Lower leg skin (tissue), 3 donors: ENCODE measurements around the gene ADAM22.

Experiments
- POLR2A ChIP-seq, 2 donors: fragments of 450-650 bp; IDR thresholded peaks; one replicate each; pipeline ENCODE4 v1.6.1; 2016 to 2017; ENCODE audit warnings: antibody characterized with exemption in 2 of 2, mild to moderate bottlenecking in 1 of 2, moderate library complexity in 1 of 2
- TF ChIP-seq, protein P1 (sequence below), 3 donors: fragments of 450-650 bp; IDR thresholded peaks; one replicate each; pipeline ENCODE4 v1.5.1; 2016; ENCODE audit warnings: antibody characterized with exemption in 3 of 3, mild to moderate bottlenecking in 3 of 3, moderate library complexity in 2 of 3

DNA sequence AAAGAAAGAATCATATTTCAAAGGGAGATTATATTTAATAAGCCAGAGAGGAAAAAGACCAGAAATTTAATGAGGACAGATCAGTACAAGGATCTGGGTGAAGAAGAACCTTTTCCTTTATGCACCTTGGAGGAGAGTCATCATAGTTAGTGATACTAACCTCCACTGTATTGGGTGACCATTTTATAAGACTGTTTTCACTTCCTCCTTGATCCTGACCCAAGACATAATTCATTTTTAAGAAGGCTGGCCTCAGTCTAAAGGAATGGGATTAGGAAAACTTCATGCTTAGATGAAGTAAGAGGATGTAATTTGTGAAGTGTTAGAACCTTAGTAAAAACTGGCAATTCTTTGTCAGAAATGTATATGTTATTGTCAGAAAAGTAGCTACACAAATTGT is 68.6 kb downstream of the ADAM22 start:
- TF ChIP-seq, protein P1, sequence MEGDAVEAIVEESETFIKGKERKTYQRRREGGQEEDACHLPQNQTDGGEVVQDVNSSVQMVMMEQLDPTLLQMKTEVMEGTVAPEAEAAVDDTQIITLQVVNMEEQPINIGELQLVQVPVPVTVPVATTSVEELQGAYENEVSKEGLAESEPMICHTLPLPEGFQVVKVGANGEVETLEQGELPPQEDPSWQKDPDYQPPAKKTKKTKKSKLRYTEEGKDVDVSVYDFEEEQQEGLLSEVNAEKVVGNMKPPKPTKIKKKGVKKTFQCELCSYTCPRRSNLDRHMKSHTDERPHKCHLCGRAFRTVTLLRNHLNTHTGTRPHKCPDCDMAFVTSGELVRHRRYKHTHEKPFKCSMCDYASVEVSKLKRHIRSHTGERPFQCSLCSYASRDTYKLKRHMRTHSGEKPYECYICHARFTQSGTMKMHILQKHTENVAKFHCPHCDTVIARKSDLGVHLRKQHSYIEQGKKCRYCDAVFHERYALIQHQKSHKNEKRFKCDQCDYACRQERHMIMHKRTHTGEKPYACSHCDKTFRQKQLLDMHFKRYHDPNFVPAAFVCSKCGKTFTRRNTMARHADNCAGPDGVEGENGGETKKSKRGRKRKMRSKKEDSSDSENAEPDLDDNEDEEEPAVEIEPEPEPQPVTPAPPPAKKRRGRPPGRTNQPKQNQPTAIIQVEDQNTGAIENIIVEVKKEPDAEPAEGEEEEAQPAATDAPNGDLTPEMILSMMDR (IDR thresholded peaks at IDR 0.05) = no peak
- no peak for TF ChIP-seq POLR2A (IDR thresholded peaks at IDR 0.05)
